ENCODE data around the gene CLMN.

The CLMN gene

DNA sequence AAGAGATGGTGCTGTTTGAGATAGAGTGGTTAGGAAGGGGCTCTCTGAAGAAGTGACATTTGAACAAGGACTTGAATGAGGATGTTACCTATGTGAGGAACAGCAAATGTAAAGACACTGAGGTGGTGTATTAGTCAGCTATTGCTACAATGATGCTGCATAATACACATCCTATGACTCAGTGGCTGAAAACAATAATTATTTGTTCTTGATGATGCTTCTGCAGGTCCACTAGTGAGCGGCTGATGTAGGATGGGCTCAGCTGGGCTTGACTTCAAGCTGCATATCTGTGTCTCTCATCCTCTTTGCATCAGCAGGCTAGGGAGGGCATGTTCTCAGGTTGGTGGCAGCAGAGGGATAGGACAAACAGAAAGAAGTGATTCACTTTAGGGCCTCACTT, 21.4 kb upstream of the CLMN start:
- TF ChIP-seq, protein P1, sequence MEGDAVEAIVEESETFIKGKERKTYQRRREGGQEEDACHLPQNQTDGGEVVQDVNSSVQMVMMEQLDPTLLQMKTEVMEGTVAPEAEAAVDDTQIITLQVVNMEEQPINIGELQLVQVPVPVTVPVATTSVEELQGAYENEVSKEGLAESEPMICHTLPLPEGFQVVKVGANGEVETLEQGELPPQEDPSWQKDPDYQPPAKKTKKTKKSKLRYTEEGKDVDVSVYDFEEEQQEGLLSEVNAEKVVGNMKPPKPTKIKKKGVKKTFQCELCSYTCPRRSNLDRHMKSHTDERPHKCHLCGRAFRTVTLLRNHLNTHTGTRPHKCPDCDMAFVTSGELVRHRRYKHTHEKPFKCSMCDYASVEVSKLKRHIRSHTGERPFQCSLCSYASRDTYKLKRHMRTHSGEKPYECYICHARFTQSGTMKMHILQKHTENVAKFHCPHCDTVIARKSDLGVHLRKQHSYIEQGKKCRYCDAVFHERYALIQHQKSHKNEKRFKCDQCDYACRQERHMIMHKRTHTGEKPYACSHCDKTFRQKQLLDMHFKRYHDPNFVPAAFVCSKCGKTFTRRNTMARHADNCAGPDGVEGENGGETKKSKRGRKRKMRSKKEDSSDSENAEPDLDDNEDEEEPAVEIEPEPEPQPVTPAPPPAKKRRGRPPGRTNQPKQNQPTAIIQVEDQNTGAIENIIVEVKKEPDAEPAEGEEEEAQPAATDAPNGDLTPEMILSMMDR (IDR thresholded peaks at IDR 0.05), result no peak

DNA sequence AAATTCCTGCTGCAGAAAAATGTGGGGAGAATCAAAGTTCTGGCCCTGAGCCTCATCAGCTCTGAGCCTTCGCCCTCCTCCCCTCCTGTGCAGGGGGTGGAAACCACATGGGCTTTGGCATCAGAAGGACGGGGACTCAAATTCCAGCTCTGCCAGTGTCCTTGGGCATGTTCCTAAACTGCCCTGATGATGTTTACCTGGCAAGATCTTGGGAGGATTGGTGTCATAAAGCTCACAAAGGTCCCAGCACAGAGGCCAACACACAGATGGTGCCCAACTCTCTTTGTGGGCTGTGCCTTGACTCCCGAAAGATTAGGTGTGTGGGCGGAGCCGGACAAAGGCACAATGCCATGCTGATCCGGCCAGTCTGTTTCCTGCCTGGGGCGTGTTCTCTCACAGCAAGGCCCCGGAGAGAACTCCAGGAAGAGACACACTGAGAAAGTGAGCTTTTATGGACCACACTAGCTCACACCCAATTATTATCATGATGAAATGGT, 20.5 kb upstream of the CLMN start:
- TF ChIP-seq, protein P1 (IDR thresholded peaks at IDR 0.05), result no peak

DNA sequence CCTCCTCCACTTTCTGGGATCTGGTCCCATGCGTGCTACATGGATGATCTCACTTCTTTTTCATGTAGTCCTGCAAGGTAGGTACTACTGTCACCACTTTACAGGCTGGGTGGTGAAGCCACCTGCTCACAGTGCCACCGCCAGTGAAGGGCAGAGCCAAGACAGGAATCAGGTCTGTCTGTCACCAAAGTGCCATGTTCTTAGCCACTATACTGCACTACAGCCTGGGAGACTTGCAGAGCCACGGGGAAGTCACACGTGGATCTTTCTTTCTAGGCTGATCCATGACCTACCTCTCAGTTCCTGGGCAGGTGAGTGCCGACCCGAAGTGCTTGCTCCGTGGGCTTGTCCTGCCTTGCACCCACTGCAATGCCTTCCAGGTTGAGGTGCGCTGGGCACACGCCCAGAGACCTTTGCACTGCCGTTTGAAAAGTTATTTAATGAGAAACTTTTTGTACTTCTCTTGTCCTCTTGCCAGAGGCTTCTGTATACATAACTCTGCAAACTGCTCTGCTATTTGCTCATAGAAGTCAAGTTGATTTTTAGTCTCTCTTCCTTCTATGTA, 19.7 kb upstream of the CLMN start:
- TF ChIP-seq, protein P1 (IDR thresholded peaks at IDR 0.05), result no peak

DNA sequence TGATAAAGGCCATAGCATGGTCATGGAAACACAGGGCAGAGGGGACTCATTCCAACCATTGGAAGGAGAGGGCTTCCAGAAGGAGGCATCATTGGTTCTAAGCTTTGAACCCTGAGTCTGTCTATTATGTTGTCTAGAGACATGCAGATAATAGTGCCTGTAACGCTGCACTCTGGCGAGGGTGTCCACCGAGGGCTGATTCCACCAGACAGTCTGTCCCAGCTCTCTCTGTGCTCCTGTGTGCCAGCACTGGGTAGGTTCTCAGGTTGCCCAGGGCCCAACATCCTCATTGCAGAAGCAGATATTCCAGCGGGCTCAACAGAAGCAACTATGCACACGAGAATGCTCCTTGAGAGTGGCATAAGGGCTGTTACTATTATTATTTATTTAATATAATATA, 18.7 kb upstream of the CLMN start:
- TF ChIP-seq, protein P1 (IDR thresholded peaks at IDR 0.05), result no peak

DNA sequence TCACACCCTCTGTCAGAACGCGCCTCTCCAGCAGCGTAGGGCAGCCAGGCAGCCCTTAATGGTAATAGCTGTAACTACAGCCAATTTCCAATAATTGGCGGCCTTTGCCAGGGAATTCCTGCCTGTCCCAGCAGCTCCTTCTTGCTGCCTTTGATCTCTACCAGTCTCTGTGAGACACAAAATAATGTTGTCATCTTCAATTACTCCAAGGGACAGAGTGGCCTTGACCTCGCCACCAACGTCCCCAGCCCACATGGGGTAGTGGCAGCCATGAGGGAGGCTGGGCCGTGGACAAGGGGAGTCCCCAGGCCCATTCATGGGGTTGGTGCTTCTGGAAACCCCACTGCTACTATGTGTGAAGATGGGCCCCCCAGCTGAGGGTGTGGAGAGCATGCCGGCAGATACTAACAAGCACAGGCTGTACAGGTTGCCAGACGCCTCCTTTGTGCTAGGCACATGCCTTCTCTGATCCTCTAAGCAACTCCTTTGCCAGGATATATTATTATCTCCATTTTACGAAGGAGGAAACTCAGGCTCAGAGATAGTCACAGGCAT, 17.4 kb upstream of the CLMN start:
- TF ChIP-seq, protein P1 (IDR thresholded peaks at IDR 0.05), result no peak

DNA sequence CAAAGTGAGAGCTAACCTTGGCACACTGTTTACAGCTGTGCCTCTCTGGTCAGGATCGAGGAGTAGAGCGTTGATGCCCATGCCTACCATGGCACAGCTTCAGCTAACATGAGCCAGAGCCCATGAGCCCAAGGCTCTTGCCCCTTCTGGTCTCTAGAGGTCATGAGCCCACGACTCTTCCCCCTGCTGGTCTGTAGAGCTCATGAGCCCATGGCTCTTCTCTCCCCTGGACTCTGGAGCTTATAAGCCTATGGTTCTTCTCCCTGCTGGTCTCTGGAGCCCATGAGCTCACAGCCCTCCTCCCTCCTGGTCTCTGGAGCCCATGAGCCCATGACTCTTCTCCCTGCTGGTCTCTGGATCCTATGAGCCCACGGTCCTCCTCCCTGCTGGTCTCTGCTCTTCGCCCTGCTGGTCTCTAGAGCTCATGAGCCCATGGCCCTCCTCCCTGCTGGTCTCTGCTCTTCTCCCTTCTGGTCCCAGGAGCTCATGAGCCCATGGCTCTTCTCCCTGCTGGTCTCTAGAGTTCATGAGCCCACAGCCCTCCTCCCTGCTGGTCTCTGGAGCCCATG, 16.6 kb upstream of the CLMN start:
- TF ChIP-seq, protein P1 (IDR thresholded peaks at IDR 0.05), result no peak

DNA sequence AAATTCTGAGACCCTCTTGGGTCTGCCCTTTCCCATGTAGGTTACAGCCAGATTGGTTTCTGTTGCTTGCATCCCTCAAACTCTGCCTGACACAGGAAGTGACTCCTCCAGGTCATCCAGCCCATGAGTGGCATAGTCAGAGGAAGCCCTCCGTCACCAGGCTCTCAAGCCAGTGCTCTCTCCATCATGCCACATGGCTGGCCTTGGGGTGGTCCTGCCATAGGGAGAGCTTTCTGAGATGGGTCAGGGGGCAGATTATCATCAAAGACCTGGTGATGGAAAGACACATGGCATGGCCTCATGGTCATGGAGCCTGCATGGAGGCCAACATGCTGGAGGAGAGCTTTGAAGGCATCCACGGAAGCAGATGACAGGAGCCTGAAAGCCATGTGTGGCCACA, 15.4 kb upstream of the CLMN start:
- TF ChIP-seq, protein P1 (IDR thresholded peaks at IDR 0.05), result no peak
